Stimulated activated naive CD4-positive, alpha-beta T cell treated with Interleukin-2 at 50 U/mL for 16 hours (primary cell): Measurements from ENCODE around the gene PIM3.

Source experiments
- DNase-seq: peaks from one replicate; lab custom pipeline; 2025; lab: John Stamatoyannopoulos, UW

PIM3 gene

DNA sequence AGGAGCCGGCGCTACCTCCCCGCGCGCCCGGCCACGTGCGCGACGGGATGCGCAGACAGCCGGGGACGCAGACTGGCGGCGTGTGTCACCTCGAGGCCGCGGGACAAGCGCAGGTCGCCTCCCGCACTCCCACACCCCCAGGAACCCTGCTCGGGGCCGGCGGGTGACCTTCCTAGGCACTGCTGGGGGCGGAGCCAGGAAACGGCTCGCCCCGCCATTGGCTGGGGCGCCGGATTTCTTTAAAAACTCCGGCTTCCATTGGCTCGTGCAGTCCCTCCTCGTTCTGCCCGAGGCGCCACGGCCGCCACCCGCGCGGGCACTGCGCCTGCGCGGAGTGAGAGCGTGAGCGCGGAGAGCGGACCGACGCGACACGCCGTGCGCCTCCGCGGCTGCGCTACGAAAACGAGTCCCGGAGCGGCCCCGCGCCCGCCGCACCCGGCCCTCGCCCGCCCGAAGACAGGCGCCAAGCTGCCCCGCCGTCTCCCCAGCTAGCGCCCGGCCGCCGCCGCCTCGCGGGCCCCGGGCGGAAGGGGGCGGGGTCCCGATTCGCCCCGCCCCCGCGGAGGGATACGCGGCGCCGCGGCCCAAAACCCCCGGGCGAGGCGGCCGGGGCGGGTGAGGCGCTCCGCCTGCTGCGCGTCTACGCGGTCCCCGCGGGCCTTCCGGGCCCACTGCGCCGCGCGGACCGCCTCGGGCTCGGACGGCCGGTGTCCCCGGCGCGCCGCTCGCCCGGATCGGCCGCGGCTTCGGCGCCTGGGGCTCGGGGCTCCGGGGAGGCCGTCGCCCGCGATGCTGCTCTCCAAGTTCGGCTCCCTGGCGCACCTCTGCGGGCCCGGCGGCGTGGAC, at the start of gene PIM3:
Gene PIM3 (plus strand): TSS at position 614 of the 846 bp plus-strand sequence. CDS start 176 bp downstream, at position 790.
- peak; percentile 92 for DNase-seq

DNA sequence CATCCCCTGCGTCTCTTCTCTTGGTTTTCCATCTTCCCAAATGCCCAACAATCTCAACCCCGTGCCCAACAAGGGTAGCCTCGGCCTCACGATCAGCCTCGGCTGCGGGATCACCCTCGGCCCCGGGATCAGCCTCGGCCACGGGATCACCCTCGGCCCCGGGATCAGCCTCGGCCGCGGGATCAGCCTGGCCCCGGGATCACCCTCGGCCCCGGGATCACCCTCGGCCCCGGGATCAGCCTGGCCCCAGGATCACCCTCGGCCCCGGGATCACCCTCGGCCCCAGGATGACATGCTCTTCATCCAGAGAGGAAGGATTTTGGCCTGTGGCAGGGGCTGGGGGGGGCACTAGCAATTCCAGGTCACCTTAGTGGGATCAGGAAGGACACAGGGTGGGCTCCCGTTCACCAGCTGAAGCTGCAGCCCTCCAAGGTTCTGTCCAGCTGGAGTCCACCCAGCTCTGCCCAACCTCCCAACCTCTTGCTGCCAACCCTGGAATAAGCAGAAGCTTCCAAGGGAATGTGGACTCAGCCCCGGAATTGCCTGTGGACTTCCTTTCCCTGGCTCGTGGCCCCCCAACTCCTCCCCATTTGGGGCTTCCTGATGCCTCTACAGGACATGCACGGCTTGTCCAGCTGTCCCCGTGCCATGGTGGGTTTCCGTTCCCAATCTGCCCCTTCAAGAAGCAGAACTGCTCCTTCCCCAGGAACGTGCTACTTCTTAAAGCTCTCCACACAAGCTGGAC, 48.5 kb upstream of the PIM3 start:
- no peak for DNase-seq

GRCh38 chr22:49913026-49913425, 47.5 kb upstream of the PIM3 start:
- no peak for DNase-seq

DNA sequence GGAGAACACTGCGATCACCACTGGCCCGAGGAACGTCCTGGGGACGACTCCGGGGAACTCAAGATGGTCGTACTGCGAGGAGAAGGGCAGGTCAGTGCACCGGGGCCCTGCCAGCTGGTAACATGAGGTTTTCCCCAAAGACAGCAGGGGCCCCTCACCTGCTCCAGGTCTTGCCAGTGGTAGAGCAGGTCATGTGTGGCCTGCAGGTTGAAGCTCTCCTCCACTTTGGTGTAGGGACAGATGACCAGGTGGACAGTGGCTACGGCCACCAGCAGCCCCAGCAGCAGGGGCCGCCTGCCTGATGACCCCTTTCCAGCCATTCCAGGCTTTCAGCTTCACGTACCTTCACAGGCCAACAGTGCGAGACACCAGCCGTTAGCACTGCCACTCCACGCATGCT, 47.1 kb upstream of the PIM3 start:
- DNase-seq = no peak

- no peak for DNase-seq
Observed at GRCh38 chr22:49914256-49914655, 46.3 kb upstream of the PIM3 start.

DNA sequence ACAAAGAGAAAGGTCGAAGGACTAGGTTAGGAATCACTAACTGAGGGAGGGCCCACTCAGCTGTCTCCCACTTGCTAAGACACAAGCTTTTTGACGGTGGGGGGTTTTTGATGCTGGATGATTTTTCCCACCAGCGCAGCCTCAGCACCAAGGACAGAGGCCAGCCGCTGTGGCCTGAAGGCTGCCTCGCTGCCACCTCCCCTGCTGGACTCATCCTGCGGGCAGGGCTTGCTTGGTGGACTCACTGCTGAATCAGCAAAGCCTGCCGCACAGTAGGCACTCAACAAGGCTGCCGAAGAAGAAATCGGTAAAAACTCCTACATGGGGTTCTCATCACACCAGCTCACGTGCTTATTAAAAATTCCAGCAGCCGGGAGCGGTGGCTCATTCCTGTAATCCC, 45.0 kb upstream of the PIM3 start:
- no peak for DNase-seq

DNA sequence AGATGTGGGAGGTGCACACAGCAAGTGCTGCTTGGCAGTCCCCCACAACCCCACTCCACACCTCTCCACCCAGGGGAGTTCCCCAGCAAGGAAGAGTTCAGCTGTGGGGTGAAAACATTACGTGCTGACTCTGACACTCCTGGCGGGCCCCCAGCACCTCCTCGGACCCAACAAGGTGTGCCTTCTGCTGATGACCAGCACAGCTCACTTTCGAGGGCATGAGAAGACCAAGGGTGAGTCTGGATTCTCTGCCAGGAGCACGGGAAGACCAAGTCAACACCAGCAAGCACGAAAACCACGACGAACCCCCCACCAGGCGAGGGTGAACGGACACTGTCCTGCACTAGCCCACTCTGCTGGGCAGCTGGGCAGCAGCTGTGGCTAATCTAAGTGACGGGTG, 43.7 kb upstream of the PIM3 start:
- DNase-seq = no peak

DNA sequence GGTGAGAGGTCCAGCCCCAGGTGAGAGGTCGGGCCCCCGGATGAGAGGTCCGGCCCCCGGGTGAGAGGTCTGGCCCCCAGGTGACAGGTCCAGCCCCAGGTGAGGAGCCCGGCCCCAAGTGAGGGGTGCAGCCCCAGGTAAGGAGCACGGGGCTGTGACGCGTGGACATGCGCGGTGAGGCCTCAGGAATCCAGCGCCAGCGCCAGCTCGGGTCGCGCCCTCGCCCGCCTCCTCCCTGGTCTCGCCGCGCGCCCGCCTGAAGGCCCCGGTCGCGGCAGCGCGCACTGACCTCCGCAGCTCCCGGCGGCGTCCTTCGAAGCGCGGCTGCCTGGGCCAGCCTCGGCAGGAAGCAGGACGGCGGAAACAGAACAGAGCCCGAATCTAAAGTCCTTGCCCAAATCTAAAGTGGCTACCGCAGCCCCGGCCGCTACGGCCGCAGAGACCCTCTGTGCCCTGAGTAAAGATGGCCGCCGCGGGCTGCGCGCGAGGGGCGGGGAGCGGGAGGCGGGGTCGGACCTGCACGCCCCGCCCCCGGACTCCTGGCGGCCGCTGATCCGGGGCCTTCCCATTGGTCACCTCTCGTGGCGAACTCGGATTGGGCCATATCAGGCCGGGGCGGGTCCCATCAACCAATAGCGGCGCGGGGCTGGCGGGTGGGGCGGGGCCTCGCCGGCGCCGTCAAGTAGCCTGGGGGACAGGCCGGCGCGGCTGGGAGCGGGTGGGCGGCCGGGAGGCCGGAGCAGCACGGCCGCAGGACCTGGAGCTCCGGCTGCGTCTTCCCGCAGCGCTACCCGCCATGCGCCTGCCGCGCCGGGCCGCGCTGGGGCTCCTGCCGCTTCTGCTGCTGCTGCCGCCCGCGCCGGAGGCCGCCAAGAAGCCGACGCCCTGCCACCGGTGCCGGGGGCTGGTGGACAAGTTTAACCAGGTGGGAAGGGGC, 42.3 kb upstream of the PIM3 start, which contains the start of the genes ALG12 and CRELD2:
Gene ALG12 (minus strand): TSS at position 465 of the 937 bp plus-strand sequence. CDS start 4,673 bp downstream, outside the sequence.
Gene CRELD2 (plus strand): TSS at position 661 of the 937 bp plus-strand sequence. CDS start 136 bp downstream, at position 797.
- peak; percentile 96 for DNase-seq

GRCh38 chr22:49918911-49919881, 41.4 kb upstream of the PIM3 start:
- DNase-seq = no peak

- no peak for DNase-seq
Observed at GRCh38 chr22:49920859-49921258, 39.7 kb upstream of the PIM3 start.

GRCh38 chr22:49921508-49922278, 38.9 kb upstream of the PIM3 start:
- DNase-seq = no peak

DNA sequence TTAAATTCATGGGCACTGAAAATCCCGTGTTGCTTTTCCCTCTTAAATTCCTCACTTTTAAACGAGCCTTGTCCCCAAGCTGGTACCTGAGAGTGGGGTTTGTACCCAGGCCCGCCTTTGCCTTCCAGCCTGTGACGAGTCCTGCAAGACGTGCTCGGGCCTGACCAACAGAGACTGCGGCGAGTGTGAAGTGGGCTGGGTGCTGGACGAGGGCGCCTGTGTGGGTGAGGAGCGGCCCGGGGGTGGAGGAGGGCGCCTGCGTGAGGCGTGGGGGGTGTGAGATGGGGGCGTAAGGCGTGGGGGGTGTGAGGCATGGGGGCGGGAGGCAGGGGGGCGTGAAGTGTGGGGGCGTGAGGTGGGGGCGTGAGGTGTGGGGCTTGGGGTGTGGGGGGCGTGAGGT, 38.1 kb upstream of the PIM3 start:
- DNase-seq = no peak

DNA sequence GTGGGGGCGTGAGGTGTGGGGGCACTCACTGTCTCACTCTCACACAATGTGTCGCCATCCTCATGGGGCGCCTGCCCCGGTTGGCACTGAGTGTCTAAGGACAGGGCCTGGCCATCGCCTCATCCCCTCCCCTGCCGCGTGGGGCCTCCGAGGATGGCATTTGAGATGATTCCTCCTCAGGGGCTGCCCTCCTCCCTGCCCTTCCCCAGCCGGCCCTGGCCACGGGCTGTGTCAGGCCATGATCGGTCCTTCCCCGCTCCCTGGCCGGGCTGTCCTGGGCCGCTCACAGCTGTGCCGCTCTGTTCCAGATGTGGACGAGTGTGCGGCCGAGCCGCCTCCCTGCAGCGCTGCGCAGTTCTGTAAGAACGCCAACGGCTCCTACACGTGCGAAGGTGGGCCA, 37.6 kb upstream of the PIM3 start:
- DNase-seq = no peak

DNA sequence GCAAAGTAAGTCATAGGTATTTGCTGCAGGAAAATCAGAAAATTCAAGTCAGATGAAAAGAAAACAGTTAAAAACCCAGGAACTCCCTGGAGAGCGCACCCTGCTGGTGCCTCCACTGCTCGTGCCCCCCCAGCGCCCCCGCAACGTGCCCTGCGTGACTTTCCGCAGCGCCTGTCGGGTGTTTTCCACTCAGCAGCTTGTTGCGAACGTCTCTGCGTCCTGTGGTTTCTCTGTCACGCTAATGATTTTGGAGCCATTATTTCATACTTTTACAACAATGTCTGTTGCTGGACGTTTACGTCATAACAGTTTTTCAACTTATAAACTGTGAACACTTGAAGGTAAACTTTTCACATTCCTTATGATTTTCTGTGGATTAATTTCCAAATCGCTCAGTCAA, 37.1 kb upstream of the PIM3 start:
- DNase-seq = peak; percentile 17

GRCh38 chr22:49924113-49924833, 36.3 kb upstream of the PIM3 start:
- DNase-seq = no peak

GRCh38 chr22:49925525-49926128, 34.9 kb upstream of the PIM3 start:
- peak; percentile 68 for DNase-seq

GRCh38 chr22:49926916-49927315, 33.7 kb upstream of the PIM3 start:
- DNase-seq = no peak

- DNase-seq = no peak
Observed at GRCh38 chr22:49927483-49928184, 32.9 kb upstream of the PIM3 start.
